AG08396 (cell line): ENCODE measurements around the gene LY86.

Source experiments
- DNase-seq: peaks from one replicate; pipeline ENCODE4 v3.0.0; 2012; ENCODE audit warnings: low spot score, mixed read lengths

Gene LY86

DNA sequence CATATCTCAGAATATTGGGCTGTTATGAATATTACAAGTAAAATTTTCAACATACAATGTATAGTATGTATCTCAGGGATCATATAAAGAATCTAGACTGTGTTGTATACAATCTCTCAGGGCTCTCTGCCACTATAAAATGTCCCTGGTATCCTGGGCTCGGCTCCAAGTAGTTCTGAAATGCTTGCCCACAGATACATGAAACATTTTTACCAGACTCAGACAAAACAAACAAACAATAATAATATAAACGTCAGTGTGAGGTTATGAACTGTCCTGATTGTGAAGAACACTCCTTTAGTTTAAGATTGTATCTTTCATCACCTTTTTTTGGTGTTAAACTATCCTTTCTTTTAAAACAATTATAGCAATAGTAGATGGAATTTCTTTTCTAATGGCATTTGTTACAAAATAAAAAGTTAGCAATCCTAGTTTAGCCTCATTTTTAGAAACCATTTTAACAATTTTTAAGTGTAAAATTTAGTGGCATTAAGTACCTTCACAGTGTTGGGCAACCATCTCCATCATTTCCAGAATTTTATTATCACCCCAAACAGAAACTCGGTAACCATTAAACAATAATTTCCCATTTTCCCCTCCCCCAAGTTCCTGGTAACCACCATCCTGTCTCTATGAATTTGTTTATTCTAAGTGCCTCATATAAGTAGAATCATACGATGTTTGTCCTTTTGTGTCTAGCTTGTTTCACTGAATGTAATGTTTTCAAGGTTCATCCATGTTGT is 17.4 kb upstream of the LY86 start:
- no peak for DNase-seq

DNA sequence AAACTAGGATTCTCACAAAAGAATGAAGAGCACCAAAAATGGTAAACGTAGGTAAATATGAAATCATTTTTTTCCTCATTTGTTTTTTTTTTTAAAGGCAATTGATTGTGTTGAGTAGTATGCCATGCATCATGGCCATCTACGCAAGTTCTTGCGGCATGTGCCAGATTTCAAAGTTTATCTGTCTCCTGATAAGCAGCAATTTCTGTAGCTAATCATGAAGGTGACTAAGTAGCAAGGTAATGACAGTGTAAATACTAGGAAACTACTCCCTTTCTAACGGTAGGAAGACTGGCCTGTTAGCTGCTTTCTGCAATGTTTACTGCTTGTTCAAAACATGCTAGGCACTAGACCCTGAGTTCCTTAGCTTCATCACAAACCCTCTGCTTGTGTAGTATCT is 13.4 kb upstream of the LY86 start:
- DNase-seq = no peak

DNA sequence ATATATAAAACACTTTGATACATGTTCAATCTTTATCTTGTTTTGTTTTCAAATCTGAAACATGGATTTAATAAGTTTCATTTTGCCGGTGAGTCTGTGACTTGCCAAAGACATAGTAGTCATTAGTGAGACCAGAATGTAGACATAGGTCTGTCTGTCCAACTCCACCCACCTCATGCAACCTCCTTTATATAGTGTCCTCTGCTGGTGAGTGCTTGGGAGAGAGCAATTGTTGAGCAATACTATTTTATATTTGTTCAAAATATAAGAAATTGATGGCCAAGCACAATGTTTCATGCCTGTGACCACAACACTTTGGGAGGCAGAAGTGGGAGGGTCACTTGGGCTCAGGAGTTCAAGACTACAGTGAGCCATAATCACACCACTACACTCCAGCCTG is 10.8 kb upstream of the LY86 start:
- no peak for DNase-seq

DNA sequence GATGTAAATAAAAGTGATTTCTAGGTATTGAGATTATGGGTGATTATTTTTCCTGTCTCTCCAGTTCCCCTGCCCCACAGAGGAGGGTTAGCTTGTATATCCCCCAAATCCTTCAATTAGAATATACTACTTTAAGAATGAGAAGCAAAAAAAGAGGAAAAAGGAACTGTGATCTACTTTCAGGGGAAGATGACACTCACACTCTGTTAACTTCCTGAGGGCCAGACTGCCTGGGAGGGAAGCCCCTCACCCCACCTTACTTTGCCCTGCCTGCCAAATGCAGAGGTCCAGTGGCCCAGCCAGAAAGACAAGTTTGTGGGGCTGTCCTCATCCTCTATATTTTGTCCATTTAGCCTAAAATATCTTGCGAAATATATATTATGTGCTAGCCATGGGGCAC is 9.2 kb upstream of the LY86 start:
- no peak for DNase-seq

DNA sequence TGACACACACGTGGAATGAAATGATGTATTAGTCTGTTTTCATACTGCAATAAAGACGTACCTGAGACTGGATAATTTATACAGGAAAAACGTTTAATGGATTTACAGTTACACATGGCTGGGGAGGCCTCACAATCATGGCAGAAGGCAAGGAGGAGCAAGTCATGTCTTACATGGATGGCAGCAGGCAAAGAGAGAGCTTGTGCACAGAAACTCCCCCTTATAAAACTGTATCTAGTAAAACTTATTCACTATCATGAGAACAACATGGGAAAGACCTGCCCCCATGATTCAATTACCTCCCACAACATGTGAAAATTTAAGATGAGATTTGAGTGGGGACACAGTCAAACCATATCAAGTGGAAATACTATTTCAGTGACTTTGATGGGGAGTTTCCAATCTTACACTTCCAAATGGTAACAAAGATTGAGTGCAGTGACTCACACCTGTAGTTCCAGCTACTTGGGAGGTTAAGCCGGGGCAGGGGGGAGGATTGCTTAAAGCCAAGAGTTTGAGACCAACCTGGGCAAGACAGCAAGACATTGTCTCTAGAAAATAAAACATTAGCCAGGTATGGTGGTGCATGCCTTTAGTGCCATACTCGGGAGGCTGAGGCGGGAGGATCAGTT is 8.2 kb upstream of the LY86 start:
- DNase-seq = no peak

DNA sequence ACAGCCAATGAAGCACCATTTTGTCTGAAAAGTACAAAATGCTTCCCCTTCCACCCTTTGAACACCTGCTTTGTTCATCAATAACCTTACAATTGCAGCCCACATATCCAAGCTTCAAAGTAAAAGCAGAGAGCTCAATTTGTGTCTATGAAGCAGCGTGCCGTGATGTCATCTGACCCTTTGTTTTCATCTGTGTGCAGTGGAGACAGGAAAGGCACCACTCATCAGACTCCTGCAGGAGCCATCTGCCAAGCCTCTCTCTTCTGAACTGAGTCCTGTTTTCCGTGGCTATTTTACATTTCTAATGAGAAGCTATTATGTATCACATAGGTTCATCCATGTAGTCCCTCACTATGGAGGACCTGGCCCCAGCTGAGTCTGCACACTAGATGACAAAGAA is 7.5 kb upstream of the LY86 start:
- DNase-seq = no peak

DNA sequence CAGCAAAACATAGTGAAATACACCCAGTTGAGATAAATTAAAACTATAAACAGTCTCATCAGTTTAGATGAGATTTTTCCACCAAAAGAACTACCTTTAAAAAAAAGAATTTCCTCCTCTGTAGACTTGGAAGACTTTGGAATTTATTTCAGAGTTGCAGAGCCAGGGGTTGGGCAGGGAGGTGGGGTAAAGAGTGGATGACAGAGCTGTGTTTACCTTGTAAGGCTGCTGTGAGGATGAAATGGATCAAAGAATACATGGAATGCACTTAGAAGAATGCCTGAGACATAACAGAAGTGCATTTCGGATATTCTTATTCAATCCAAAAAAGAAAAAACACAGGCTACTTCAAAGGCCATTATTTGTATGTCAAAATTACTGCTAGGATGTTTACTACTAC is 6.4 kb upstream of the LY86 start:
- DNase-seq = no peak

DNA sequence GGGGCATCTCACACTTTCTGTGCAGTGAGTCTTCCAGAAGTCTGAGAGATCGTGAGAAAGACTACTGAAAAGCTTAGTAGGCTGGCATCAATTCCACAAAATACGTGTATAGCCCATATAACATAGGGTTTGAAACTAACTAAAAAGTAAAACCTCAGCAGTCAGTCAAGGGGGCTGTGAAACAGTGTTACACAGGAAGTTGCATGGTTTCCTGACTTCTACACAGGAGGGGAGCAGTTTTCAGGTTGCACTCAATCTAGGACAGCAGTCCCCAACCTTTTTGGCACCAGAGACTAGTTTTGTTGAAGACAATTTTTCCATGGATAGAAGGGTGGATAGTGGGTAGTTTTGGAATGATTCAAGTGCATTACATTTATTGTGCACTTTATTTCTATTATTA is 4.7 kb upstream of the LY86 start:
- DNase-seq = no peak

DNA sequence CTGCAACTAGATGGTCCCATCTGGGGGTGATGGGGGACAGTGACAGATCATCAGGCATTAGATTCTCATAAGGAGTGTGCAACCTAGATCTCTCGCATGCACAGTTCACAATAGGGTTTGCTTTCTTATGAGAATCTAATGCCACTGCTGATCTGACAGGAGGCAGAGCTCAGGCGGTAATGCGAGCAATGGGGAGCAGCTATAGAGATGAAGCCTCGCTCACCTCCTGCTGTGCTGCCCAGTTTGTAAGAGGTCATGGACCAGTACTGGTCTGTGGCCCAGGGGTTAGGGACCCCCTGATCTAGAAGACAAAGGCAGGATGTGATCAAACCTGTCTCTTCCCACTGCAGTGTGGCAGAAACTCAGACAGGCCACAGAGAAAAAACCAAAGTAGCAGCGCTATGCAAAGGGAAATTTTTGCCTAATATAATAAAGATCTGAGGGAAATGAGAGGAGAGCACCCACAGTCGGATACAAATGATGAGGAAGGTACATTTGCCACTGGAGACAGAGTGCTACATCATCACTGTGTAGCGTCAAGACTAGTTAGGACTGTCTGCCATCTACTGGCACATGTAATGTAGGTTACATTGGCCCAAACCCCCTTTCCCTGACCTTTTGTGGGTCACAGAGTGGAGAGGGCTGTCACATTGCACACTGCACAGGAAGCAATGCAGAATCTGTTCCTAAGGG is 4.1 kb upstream of the LY86 start:
- DNase-seq = no peak

DNA sequence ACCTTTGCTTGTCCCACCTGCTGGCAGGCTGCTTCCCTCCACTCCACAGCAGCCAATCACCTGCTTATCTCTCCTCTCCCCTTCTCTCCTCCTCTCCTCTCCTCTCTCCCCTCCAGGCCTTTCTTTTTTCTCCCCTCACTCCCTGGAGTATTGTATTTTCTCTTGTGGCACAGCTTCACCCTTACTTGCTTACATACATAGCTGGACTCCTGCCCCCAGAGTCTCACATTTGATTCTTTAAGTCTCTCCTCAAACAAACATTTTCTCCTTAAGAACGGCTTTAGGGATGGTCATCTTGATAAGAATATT is 3.6 kb upstream of the LY86 start:
- DNase-seq = no peak

DNA sequence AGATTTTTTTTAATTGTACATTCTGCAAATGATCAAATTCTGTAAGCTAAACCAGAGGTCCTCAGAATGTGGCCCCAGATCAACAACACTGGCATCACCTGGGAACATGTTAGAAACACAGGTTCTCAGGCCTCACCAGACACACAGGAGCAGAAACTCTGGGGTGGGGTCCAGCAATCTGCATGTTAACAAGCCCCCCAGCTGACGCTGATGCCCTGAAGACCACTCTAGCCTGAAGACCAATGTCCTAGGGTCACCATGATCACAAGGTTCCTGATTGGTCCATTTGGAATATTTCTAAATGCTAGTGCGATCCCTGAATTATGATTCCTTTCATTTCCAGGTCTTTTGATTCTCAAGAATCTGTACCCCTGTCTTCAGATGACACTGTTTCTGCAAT is 2.4 kb upstream of the LY86 start:
- no peak for DNase-seq

DNA sequence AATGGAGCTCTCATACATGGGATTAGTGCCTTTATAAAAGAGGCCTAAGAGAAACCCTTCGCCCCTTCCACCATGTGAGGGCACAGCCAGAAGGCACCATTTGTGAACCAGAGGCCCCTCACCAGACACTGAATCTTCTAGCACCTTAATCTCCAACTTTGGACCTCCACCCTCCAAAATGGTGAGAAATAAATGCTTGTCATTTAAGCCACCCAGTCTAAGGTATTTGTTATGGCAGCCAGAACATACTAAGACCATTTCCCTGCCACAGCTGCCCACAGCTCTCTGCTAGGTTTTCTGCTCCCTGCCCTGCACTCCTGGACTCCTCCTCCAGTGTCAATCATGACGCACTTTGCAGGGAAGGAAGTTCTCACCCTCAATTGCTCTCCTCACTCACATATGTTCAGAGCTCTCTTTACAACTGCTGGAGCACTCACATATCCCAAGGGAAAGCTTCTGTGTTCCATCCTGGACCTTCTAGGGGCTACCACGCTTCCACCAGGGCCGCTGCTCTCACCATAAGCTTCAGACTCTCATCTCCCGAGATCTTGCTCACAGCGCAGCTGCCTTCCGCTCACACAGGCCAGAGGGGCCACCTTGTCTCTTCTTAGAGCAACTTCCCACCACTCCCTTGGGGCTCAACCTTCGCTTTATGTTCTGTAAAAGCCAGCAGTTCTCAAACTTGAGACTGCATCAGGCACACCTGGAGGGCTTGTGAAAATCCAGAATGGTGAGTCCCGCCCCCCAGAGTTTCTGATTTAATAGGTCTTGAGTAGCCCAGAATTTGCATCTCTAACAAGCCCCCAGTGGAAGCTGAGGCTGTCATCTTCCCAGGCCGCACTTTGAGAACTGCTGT is 1.6 kb upstream of the LY86 start:
- DNase-seq = no peak

DNA sequence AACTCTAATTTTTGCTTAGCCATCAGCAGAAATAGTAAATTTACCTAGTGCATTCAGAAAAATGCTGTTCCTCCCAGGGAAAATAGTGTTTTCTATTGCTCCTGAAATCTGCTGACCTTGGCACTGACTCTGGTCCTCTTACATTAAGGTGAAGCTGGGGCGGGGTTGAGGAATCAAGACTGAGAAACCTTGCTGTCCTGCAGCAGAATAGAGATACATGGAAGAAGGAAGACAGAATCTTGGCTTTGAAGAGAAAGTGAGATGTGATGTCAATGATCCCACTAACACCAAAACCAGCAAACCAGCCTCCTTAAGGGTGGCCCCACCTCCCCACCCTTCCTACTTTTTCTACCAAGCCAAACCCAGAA is 840 bp upstream of the LY86 start:
- DNase-seq = no peak

DNA sequence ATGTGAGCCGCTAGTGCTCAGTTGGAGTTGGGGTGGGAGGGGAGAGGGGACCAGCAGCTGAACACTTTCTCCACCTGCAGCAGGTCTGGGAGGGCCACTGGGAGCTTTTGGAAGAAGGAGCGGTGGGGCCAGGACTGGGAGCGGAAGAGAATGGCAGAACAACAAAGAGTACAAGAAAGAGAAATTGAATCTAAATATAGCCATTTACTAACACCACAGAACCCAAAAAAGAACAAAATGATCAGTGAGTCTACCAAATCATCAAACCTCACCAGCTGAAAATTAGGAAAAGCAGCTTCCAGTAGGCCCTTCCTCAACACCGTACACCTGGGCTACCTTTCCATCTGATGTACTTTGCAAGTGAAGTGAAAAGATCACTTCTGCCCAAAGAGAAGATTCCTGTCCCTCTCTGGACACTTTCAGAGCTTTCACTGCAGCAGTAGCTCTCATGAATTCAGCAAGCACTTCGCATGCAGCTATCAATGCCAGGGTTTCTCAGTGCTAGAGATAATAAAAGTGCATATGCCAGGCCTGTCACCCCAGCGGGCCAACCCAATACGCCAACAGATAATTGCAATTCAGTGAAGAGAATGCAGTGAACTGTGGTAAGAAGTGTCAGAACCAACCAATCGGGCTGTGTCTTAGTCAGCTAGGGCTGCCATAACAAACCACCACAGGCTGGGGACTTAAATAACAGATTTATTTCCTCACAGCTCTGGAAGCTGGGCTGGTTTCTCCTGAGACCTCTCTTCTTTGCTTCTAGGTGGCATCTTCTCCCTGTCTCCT is 597 bp downstream of the LY86 start:
- DNase-seq = no peak

DNA sequence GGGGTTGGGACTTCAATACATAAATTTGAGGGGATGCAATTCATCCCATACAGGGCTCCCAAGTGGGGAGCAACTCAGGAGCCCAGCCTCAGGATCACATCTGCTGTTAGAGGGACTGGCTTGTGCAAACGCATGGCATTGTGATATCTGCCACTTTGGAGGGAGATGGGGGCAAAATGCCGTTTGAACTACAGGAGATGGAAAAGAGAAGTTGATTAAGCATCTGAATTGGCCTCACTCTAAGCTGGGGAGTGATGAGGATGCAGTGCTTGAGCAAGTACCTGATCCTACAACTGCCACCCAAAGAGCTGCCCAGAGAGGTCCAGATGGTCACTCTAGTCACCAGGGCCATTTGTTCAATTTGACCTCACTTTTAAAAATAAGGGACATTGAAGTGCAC is 2.0 kb downstream of the LY86 start:
- DNase-seq = no peak

DNA sequence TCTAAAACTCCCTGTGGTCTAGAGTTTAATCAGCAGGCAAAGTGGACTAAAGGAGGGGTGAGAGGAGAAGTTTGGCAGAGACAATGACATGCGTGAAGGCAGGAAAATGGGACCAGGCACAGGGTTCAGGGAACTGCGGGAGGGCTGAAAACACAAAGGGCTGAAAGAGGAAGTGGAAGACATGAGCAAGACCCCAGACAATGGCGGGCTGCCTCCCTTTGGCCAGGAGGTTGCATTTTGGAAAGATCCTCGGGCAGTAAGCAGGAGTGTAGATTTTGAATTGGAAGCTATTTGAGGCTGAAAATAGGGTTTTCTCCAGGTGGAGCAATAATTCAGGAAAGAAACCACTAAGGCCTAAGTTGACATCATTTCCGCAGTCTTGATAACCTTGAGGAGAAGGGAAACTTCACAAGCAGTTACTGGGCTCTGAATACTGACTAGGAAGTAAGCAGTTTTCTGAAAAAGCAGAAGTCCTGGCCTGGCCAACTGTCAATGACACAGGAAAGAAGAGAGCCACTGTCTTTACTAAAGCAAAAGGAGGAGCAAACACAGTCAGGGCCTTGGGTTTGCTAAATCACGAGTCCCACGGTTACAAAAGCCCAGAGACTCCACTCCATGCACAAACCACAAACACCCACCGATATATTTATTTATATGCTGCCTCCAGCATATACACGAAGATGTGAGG is 3.4 kb downstream of the LY86 start:
- DNase-seq = no peak

DNA sequence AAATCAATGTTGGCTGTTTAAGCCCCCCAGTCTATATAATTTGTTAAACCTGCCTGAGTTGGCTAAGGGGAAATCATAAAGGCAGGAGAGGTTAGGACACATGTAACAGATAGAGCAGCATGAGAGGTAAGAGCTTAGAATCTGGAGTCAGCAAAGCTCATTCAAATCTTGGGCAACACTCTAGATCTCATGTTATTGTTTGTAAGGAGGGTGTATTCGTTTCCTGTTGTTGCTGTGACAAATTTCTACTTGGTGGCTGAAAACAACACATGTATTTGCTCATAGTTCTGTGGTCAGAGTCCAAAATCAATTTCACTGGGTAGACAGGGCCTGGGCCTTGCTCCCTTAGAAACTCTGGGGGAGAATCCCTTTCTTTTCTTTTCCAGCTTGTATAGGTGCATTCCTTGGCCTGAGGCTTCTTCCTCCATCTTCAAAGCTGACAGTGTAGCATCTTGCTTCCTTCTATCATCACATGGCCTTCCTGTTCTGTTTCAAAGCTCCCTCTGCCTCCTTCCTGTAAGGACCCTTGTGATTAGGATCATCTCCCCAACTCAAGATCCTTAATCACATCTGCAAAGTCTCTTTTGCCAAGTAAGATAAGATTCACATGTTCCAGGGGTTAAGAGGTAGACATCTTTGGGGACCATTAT is 4.4 kb downstream of the LY86 start:
- DNase-seq = no peak

DNA sequence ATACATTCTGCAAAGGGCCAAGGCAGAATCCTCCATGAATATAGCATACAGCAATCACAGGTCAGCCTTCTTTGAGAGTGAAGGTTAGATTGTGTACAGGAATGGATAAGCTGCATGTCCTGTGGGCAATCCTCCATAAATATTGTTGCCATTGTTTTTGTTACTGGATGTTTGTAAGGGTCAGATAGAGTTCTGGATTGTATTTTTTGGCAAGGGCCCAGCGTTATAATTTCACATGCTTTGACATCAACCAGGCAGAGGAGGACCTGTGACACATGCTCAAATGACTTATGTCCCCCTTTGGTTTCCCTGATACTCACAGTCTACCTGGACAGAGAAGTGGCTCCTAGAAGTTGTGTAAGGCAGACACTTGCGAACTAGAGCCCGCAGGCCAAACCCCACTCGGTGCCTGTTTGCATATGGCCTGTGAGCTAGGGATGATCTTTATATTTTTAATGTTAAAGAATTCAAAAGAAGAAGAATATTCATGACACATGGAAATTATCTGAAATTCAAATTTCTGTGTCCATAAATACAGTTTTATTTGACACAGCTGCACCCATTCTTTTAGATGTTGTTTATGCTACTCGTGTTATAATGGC is 5.4 kb downstream of the LY86 start:
- no peak for DNase-seq

DNA sequence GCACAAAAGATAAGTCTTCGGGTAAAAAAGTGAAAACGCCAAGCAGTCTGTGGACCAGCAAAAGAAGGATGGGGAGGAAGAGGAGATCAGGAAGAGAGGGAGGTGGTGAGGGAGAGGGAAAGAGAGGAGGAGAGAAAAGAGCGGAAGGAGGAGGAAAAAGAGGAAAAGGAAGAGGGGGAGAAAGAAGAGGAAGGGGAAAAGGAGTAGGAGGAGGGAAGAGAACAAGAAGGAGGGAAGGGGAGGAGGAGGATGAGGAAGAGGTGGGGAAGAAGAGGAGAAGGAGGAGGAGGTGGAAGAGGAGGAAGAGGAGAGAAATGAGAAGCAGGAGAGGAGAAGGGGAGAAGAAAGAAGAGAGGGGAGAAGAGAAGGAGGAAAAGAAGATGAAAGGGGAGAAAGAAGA is 6.5 kb downstream of the LY86 start:
- no peak for DNase-seq

DNA sequence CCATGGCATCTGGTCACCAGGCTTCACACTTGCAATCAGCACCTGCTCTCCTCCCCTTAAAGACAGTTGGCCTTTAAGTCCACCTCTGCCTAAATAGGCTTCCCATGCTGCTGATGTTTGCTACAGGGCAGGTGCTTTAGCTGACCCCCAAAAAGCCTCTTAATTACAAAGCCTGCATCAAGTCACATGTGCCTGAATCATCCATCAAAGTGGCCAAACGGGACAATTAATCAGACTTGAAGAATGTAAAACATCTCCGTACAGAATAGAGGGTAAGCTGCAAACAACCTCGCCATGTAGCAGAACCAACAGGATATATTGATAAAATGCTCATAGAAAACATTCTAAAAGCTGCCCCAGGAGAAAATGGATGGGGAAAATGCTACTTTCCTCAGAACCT is 7.4 kb downstream of the LY86 start:
- DNase-seq = no peak
